Calu3 (cell line): Measurements from ENCODE around the gene GUK1. TPM values are rescaled to one million over a fixed set of nuclear protein-coding genes. Genes with fewer than 3 reads are reported as not detected.
A peak's percentile ranks its signal among the peaks of the same experiment; 100 is the strongest.

Experiments
- BruUV-seq: library from RNA; stranded (reverse); fragments of 400-500 nt; replicated peaks from 2 replicates; lab custom pipeline; 2021; lab: Mats Ljungman, UMichigan
- CTCF ChIA-PET: fragments of 300-600 bp; sonication (Branson Sonifier 250); formaldehyde crosslinking; loops from one replicate; lab custom pipeline; 2022; ENCODE audit warnings: antibody characterized with exemption; lab: Charles Lee
- DNase-seq: peaks from one replicate; pipeline ENCODE4 v3.0.0; 2022
- H3K27ac Mint-ChIP-seq: one replicate; pipeline ENCODE4 v1.8.0; 2022; ENCODE audit warnings: mixed read lengths; ENCODE audit not compliant: unreplicated experiment
- H3K27me3 Mint-ChIP-seq: one replicate; pipeline ENCODE4 v1.8.0; 2022; ENCODE audit warnings: mixed read lengths; ENCODE audit not compliant: unreplicated experiment
- H3K36me3 Mint-ChIP-seq: one replicate; pipeline ENCODE4 v1.8.0; 2022; ENCODE audit warnings: mild to moderate bottlenecking, moderate library complexity, mixed read lengths; ENCODE audit not compliant: insufficient read depth, unreplicated experiment
- H3K4me1 Mint-ChIP-seq: one replicate; pipeline ENCODE4 v1.8.0; 2022; ENCODE audit warnings: mild to moderate bottlenecking, low read depth, mixed read lengths; ENCODE audit not compliant: unreplicated experiment
- H3K4me3 Mint-ChIP-seq: one replicate; pipeline ENCODE4 v1.8.0; 2022; ENCODE audit warnings: mild to moderate bottlenecking, low read depth, moderate library complexity, mixed read lengths; ENCODE audit not compliant: unreplicated experiment
- H3K9me3 Mint-ChIP-seq: one replicate; pipeline ENCODE4 v1.8.0; 2022; ENCODE audit warnings: low read depth, mixed read lengths; ENCODE audit not compliant: unreplicated experiment
- intact Hi-C: fragments of 100-400 bp; cut with micrococcal nuclease; formaldehyde crosslinking; loops from one replicate; pipeline ENCODE4 v1.10.0; 2022; ENCODE audit not compliant: unreplicated experiment
- total RNA-seq: library from RNA; stranded (reverse); gene quantifications from 2 replicates; pipeline ENCODE4 v1.2.3, GENCODE V29; 2022
- TF ChIP-seq, protein P1 (sequence below): fragments of 200-600 bp; IDR thresholded peaks from one replicate; pipeline ENCODE4 v1.8.0; 2022; ENCODE audit warnings: antibody characterized with exemption; ENCODE audit not compliant: unreplicated experiment

The GUK1 gene
- total RNA-seq, 1 experiment from 2014 or later, result 238 TPM

DNA sequence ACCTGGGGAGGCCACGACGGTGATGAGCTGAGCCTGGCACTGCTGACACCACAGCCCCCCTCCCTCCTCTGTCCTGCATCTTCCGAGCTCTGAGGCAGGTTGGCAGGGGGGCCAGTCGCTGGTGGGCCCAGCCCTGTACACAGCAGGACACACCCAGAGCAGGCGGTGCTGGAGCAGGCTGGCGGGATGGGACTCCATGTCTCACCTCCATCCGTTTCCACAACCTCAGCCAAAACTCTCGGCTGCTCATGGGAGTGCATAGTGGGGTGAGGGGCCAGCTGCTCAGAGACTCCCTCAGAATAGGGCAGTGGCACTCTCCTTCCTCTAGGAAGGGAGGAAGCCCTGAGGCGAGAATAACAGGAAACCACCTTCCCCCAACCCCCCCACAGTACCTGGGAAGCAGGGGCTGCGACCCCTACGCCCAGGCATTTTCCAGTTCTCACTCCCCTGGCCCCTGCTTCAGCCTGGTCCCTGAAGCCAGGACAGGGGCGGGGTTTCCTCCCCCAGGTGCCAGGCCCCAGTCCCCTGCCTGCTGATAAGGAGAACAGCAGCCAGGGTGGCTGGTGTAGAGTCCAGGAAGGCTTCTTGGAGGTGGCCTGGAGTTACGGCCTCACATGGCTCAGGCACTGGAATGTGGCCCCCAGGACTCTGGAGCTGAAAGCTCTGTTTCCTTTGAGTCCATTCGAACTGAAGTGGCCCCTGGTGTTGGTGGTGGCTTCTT lies 22.4 kb downstream of the GUK1 start:
- CTCF ChIA-PET, result no interaction called here
- H3K4me3 Mint-ChIP-seq, result peak overlapping the region; percentile 84

DNA sequence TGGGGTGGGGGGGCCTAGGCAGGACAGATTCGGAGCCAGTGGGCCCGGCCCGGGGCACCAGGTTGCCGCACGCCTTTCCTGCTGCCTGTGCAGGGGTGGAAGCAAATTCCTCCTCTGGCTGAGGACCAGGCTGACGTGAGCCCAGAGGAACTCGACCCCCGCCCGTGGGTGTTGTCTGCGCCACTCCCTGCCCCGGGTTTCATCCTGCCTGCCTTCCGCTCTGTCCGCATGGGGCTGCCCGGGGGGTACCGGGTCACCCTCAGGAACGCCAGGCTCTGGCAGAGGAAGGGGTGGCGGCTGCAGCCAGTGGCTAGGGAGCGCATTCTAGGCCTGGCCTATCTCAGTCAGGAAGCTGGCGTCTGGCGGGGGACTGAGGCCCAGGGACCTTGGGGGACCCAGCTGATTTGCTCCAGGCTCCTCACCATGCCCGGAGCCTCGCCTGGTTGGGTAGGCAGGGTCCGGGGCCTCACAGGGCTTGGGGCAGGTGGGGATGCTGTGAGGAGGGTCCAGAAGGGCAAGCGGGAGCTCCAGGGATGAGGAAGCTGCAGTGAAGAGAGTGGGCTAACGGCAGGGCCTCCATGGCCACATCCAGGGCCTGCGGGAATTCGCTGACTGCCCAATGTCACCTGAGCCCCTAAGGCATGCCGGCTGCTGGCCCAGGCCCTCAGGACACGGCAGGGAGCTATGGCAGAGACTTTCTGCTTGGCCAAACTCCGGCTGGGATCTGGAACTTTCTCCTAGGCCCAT lies 23.1 kb downstream of the GUK1 start:
- TF ChIP-seq, protein P1, sequence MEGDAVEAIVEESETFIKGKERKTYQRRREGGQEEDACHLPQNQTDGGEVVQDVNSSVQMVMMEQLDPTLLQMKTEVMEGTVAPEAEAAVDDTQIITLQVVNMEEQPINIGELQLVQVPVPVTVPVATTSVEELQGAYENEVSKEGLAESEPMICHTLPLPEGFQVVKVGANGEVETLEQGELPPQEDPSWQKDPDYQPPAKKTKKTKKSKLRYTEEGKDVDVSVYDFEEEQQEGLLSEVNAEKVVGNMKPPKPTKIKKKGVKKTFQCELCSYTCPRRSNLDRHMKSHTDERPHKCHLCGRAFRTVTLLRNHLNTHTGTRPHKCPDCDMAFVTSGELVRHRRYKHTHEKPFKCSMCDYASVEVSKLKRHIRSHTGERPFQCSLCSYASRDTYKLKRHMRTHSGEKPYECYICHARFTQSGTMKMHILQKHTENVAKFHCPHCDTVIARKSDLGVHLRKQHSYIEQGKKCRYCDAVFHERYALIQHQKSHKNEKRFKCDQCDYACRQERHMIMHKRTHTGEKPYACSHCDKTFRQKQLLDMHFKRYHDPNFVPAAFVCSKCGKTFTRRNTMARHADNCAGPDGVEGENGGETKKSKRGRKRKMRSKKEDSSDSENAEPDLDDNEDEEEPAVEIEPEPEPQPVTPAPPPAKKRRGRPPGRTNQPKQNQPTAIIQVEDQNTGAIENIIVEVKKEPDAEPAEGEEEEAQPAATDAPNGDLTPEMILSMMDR, result no peak
- Mint-ChIP-seq H3K4me1 (peaks cover 14% of the 10 kb centered on the region), H3K27me3 (no peaks in the 10 kb centered on the region), H3K4me3 (peak overlapping the region; percentile 84), H3K27ac (peak overlapping the region; percentile 63), H3K9me3 (no peaks in the 10 kb centered on the region), H3K36me3 (peaks cover 49% of the 10 kb centered on the region)
- BruUV-seq, result no TSS peak
- peak; percentile 65 for DNase-seq
- CTCF ChIA-PET, result no interaction called here
- intact Hi-C loops, result no loop called here

More for the DNA sequence above, 22.4 kb downstream of the GUK1 start:
- no peaks in the 10 kb centered on the region for H3K9me3 Mint-ChIP-seq
- BruUV-seq, result no TSS peak
- no peaks in the 10 kb centered on the region for H3K27me3 Mint-ChIP-seq
- H3K4me1 Mint-ChIP-seq, result peaks cover 14% of the 10 kb centered on the region
- peaks cover 49% of the 10 kb centered on the region for H3K36me3 Mint-ChIP-seq
- peak; percentile 34 for DNase-seq
- TF ChIP-seq, protein P1, result no peak
- H3K27ac Mint-ChIP-seq, result peak overlapping the region; percentile 63
- intact Hi-C loops, result no loop called here

DNA sequence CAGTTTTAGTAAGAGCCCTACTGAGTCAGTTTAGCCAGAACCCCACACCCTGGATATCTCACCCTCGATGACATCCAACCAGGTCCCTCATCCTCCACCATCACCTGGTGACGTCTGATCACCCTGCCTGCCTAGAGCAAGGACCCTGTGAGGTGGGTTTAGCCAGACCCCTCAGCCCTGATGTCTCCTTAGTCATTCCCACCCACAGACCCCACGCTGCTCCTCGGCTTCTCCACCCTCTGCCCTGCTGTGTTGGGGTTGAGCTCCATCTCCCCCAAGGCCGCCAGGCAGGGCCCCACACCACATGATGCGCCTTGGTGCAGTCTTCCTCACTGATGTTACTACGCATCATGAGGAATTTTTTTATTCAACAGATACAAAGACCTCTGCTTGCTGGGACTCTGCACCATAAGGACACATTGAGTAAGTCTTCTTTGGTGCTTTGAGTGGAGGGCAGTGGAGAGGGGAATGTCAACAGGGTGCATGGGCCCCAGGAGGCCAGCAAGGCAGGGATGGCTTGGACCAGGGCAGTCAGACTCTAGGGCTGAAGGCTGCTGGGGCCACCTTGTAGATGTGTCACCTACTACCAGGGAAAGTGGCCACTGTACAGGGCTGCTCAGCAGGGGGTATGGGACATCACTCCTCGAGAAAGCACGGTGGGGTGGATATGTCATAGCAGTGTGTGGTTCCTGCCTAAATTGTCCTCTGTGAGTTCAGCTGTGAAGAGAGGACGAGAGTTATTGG lies 23.9 kb downstream of the GUK1 start:
- H3K4me1 Mint-ChIP-seq, result peaks cover 14% of the 10 kb centered on the region
- peak overlapping the region; percentile 98 for H3K27ac Mint-ChIP-seq
- no peak for DNase-seq
- intact Hi-C loops, result no loop called here
- H3K9me3 Mint-ChIP-seq, result no peaks in the 10 kb centered on the region
- H3K36me3 Mint-ChIP-seq, result peaks cover 49% of the 10 kb centered on the region
- H3K4me3 Mint-ChIP-seq, result peak overlapping the region; percentile 84
- BruUV-seq, result no TSS peak
- TF ChIP-seq, protein P1, result no peak
- CTCF ChIA-PET, result interaction anchor here (3.4 kb wide), 1 partner anchor 33 kb away, joined by 32 read pairs; no protein-coding TSS in a partner anchor
- H3K27me3 Mint-ChIP-seq, result no peaks in the 10 kb centered on the region
